Upper lobe of right lung (tissue), 1 donor: ENCODE data around the gene PXDC1. TPM values are rescaled to one million over a fixed set of nuclear protein-coding genes. Genes with fewer than 3 reads are reported as not detected.
"Not testable (repeated sequence)": the region's sequence is repeated elsewhere in the genome, so short reads cannot be mapped to it uniquely, and the experiment has no call there.

ENCODE experiments used
- ATAC-seq: fragments of 200-7000 bp; cut with Tn5 transposase; one replicate; pipeline ENCODE4 v1.9.1; 2020; ENCODE audit warnings: mild to moderate bottlenecking, moderate library complexity
- DNase-seq: peaks from one replicate; pipeline ENCODE4 v3.0.0-alpha.2; 2020
- H3K27ac ChIP-seq: fragments of 200-600 bp; one replicate; pipeline ENCODE4 v1.8.0; 2022
- H3K27me3 ChIP-seq: fragments of 200-600 bp; one replicate; pipeline ENCODE4 v1.8.0; 2022; ENCODE audit warnings: mild to moderate bottlenecking
- H3K36me3 ChIP-seq: fragments of 200-600 bp; one replicate; pipeline ENCODE4 v1.8.0; 2022
- H3K4me1 ChIP-seq: fragments of 200-600 bp; one replicate; pipeline ENCODE4 v1.8.0; 2022
- H3K4me3 ChIP-seq: fragments of 200-600 bp; one replicate; pipeline ENCODE4 v1.8.0; 2022; ENCODE audit warnings: mild to moderate bottlenecking
- H3K9me3 ChIP-seq: fragments of 200-600 bp; one replicate; pipeline ENCODE4 v1.8.0; 2022
- intact Hi-C: fragments of 100-400 bp; cut with DNase I; formaldehyde crosslinking; loops from one replicate; pipeline ENCODE4 v1.11.0; 2022
- total RNA-seq: library from RNA; stranded (reverse); fragmentation: NEBNext Ultra II Directional; extraction: Animal tissue kit (Norgen Biotek cat#: 25700); gene quantifications from one replicate; pipeline ENCODE4 v1.2.1, GENCODE V29; 2021
- TF ChIP-seq, protein P1 (sequence below): fragments of 200-600 bp; IDR thresholded peaks from one replicate; pipeline ENCODE4 v1.8.0; 2022; ENCODE audit warnings: antibody characterized with exemption
- donor health status: DM: no; HTN: yes; CAD: no; lungs with severe emphysema.

Gene PXDC1
- total RNA-seq, 1 donor from 2014 or later: 70.8 TPM

DNA sequence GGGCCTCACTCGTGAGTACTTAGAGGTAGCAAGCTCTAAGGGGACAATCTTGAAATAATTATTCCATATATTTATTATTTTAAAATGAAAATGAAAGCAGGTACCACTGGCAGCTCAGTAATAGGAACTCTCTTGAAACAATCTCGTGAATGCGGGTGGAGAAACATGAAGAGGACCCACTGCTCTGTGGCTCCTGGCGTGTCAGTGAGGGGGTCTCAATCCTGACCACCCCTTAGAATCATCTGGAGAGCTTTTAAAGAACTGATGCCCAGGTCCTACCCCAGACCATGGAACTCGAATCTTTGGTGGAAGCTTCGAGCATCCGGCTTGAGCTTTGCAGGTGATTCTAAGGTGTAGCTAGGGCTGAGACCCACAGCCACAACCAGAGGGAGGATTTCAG, 23.9 kb upstream of the PXDC1 start:
- Histone ChIP-seq H3K27ac (no peak overlapping the region), H3K27me3 (no peaks in the 10 kb centered on the region), H3K9me3 (no peaks in the 10 kb centered on the region), H3K4me3 (no peak overlapping the region), H3K36me3 (no peaks in the 10 kb centered on the region), H3K4me1 (peaks cover 5% of the 10 kb centered on the region)
- intact Hi-C loops: no loop called here
- DNase-seq (no peak), ATAC-seq (no peak)
- TF ChIP-seq, protein P1, sequence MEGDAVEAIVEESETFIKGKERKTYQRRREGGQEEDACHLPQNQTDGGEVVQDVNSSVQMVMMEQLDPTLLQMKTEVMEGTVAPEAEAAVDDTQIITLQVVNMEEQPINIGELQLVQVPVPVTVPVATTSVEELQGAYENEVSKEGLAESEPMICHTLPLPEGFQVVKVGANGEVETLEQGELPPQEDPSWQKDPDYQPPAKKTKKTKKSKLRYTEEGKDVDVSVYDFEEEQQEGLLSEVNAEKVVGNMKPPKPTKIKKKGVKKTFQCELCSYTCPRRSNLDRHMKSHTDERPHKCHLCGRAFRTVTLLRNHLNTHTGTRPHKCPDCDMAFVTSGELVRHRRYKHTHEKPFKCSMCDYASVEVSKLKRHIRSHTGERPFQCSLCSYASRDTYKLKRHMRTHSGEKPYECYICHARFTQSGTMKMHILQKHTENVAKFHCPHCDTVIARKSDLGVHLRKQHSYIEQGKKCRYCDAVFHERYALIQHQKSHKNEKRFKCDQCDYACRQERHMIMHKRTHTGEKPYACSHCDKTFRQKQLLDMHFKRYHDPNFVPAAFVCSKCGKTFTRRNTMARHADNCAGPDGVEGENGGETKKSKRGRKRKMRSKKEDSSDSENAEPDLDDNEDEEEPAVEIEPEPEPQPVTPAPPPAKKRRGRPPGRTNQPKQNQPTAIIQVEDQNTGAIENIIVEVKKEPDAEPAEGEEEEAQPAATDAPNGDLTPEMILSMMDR: no peak

DNA sequence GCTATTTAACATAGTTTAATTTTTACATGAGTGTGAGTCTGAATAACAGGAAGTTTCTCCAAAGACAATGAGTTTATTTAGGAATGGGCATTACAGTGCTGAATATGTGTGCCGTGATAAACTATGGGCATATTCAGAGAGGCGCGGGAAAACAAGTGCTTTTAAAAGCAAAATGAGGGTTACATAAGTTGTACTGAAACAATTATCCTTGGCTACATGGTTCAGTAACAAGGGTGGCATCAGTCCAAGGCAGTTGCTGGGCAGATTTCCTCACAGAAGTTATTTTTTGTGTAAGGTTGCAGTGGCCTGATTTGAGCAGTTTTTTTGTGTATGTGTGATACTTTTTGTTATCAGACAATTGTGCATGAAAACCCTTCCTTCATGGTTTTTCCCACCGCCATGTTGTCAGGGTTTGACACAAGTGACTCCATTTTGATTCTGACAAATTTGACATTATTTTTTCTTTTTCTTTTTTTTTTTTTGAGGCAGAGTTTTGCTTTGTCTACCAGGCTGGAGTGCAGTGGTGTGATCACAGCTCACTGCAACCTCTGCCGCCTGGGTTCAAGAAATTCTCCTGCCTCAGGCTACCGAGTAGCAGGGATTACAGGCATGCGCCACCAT, 22.3 kb upstream of the PXDC1 start:
- ATAC-seq: no peak
- intact Hi-C loops: no loop called here

DNA sequence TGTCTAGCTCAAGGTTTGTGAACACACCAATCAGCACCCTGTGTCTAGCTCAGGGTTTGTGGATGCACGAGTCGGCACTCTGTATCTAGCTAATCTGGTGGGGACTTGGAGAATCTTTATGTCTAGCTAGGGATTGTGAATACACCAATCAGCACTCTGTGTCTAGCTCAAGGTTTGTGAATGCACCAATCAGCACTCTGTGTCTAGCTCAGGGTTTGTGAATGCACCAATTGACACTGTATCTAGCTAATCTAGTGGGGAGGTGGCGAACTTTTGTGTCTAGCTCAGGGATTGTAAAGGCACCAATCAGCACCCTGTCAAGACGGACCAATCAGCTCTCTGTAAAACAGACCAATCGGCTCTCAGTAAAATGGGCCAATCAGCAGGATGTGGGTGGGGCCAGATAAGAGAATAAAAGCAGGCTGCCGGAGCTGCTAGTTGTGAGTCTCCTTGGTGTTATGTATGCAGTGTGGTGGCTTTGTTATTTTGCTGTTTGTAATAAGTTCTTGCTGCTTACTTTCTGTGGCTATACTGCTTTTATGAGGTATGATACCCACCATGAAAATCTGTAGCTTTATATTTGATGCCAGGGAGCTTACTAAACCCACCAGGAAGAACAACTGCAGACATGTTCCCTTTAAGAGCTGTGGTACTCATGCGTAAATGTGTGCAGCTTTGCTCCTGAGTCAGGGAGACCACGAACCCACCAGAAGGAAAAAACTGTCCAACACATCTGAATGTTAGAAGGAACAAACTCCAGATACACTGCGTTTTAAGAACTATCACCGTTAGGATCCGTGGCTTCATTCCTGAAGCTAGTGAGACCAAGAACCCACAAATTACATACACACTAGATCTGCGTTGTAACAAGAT, 20.9 kb upstream of the PXDC1 start:
- H3K4me1 ChIP-seq, H3K4me3 ChIP-seq, H3K36me3 ChIP-seq, H3K27ac ChIP-seq, DNase-seq, intact Hi-C loops, H3K9me3 ChIP-seq, H3K27me3 ChIP-seq, ATAC-seq: not testable (repeated sequence)

More for the DNA sequence above, 22.3 kb upstream of the PXDC1 start:
- Histone ChIP-seq H3K4me3 (no peak overlapping the region), H3K4me1 (peaks cover 5% of the 10 kb centered on the region), H3K27me3 (no peaks in the 10 kb centered on the region), H3K9me3 (no peaks in the 10 kb centered on the region), H3K27ac (no peak overlapping the region), H3K36me3 (no peaks in the 10 kb centered on the region)
- DNase-seq: no peak
- TF ChIP-seq, protein P1: no peak

DNA sequence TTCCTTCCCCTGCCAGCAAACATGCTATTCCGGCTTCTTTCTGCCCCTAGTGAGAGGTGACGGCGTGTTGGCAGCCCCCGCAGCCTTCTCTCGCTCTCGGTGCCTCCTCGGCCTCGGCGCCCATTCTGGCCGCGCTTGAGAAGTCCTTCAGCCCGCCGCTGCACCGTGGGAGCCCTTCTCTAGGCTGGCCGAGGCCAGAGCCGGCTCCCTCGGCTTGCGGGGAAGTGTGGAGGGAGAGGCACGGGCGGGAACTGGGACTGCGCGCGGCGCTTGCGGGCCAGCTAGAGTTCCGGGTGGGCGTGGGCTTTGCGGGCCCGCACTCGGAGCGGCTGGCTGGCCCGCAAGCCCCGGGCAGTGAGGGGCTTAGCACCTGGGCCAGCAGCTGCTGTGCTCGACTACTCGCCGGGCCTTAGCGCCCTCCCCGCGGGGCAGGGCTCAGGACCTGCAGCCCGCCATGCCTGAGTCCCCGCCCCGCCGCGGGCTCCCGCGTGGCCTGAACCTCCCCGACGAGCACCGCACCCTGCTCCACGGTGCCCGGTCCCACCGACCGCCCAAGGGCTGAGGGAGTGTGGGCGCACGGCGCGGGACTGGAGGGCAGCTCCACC, 20.0 kb upstream of the PXDC1 start:
- H3K4me1 ChIP-seq: peaks cover 5% of the 10 kb centered on the region

DNA sequence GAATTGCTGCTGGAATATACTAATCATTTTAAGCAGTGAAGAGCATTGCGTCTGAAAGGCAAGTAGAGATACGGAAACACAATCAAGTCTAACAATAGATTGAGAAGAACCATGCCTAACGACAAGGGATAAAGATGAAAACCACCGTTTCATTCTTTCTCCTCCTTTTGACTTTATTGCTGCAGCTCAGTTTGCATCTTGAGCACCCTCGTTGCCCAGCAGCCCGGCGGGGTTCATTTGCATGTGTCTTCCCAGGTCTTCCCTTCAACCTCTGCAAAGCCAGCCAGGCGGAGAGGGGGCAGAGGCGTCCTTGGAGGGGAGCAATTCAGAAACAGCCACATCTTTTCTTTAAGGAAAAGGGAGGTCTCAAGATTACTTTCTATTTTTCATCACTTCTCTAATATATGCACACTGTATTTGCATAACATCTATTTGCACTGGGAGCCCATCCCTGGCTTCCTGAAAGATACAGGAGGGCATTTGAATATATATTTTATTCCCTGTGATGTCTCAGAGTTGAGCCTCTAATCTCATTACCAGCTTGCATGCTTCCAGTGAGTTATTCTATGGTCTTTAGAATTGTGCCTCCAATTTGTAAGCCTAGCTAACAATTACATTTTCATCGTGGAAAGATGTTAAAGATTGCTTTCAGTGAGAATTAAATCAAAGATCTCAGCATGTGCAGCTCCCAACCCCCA, 18.7 kb upstream of the PXDC1 start:
- intact Hi-C loops: no loop called here
- H3K4me3 ChIP-seq: no peak overlapping the region
- no peak overlapping the region for H3K27ac ChIP-seq
- DNase-seq (no peak), ATAC-seq (no peak)
- TF ChIP-seq, protein P1: no peak
- H3K9me3 ChIP-seq: no peaks in the 10 kb centered on the region
- H3K4me1 ChIP-seq: peaks cover 5% of the 10 kb centered on the region
- H3K27me3 ChIP-seq: no peaks in the 10 kb centered on the region
- no peaks in the 10 kb centered on the region for H3K36me3 ChIP-seq

More for the DNA sequence above, 20.0 kb upstream of the PXDC1 start:
- no peak overlapping the region for H3K27ac ChIP-seq
- TF ChIP-seq, protein P1: no peak
- ATAC-seq (peak; percentile 28), DNase-seq (no peak)
- H3K9me3 ChIP-seq: no peaks in the 10 kb centered on the region
- no peaks in the 10 kb centered on the region for H3K27me3 ChIP-seq
- no peak overlapping the region for H3K4me3 ChIP-seq
- no peaks in the 10 kb centered on the region for H3K36me3 ChIP-seq
- intact Hi-C loops: no loop called here
